OCI-M1 (cell line): ENCODE measurements around the gene NUAK2.
A peak's percentile ranks its signal among the peaks of the same experiment; 100 is the strongest.
"Not testable (repeated sequence)": the region's sequence is repeated elsewhere in the genome, so short reads cannot be mapped to it uniquely, and the experiment has no call there.

Experiments
- DNase-seq: peaks from one replicate; lab custom pipeline; 2025; lab: John Stamatoyannopoulos, UW

The NUAK2 gene

DNA sequence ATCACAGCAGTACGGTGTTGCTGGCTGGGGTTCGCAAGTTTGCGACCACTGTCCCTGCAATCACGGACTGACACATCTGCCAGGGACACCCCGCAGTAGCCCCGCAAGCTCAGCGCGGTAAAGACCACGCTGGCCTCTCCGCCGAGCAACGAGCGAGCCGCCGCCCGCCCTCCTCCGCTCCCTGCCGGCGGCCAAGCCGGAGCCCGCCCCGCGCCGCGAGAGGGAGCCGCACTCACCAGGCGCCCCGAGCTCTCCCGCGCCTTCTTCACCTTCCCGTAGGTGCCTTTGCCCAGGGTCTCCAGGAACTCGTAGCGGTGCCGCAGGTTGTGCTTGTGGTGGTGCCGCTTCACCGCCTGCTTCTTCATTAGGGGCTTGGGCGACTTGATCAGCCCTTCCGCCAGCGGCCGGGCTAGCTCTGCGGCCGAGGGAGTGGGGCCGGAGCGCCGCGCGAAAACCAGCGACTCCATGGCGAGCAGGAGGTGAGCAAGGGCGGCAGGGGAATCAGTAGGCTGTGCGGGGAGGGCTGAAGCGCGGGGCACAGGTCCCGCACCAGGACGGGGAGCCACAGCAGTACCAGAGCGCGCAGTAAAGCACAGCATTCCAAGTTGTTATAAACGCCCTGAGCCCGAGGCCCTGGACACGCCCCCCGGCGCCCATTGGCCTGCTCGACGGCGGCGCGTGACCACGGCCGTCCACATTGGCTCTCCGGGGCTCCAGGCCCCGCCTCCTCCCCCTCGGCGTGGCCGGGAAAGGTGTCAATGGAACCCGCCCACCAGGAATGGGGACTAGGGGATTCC is at the start of gene NUAK2:
NUAK2 (minus strand) TSS at position 584 of the 797 bp plus-strand sequence; CDS start at position 467, 117 bp downstream.
- DNase-seq = peak; percentile 69

DNA sequence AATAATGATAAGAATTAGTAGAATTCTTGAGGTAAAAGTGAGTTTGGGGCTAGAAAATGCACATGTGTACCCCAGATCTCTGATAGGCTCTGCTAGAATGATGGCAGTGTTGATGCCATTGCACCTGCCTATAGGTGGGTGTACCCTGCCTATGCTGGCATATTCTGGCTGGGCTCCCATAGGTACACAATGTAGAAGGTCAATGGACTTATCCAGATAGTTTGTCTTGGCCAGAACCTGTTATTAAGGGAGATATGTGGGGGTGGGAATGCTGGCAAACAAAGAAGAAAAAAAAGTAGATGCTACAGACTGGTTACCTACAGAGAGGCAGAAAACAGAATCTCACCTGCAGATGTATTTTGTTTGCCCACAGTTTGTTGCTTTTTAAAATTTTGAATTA is 49.2 kb upstream of the NUAK2 start:
- no peak for DNase-seq

DNA sequence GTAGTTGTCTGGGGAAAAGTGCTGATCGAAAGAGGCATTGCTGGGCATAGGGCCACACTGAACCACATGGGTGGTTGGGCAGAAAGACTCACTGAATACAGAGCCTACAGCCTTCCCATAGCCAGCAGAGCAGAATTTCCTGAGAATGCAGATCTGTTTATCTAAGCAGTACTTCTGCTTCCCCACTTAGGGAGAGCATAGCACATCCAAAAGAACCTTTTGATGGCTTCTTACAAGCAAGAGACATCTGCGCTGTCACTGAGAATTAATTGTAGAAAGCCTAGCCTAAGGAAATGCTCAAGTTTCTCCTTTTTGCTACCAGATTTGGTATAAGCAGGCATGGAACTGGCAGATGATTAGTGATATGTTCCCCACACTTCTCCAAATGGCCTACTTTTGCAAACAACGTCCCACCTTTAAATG is 48.2 kb upstream of the NUAK2 start:
- DNase-seq = no peak

DNA sequence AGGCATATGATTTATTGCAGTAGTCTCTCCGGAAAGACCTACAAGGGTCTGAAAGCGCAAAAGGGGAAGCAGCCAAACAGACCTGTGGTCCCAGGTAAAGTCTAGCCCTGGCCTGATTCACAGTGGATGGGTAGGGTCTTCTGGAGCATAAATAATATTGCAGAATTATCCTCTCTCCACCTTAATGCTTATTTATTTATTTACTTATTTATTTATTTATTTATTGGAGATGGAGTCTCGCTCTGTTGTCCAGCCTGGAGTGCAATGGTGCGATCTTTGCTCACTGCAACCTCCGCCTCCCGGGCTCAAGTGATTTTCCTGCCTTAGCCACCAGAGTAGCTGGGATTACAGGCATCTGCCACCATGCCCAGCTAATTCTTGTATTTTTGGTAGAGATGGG is 46.9 kb upstream of the NUAK2 start:
- no peak for DNase-seq

DNA sequence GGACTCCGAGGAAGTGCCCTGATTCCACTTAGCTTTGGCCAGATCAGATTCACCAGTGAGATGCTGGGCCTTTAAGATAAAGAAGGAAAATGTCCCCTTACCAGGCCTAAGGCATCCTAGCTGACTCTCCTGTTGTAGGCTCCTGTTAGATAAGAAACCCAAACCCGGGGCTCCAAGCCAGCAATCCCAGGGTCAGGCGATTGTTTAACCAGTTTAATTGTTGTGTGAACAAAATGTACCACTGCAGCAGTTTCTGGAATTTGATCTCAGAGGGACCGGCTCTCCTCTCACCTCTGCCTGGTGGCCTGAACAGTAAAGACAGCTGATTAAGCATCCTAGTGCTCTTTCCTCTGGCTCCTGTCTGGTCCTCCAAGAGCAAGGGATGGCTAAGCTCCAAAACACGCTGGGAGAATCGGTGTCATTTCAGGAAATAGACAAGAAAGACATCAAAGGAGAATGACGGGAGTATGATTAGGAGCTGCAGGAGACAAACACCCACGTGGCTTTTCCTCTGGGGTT is 44.5 kb upstream of the NUAK2 start:
- DNase-seq = peak; percentile 20

DNA sequence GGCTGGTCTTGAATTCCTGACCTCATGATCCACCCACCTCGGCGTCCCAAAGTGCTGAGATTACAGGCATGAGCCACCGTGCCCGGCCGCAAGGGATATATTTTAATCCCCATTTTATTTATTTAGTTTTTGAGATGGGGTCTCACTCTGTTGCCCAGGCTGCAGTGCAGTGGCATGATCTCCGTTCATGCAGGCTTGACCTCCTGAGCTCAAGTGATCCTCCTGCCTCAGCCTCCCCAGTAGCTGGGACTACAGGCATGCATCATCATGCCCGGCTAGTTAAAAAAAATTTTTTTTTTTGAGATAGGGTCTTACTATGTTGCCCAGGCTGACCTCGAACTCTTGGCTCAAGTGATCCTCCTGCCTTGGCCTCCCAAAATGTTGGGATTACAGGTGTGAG is 43.5 kb upstream of the NUAK2 start:
- DNase-seq = not testable (repeated sequence)

DNA sequence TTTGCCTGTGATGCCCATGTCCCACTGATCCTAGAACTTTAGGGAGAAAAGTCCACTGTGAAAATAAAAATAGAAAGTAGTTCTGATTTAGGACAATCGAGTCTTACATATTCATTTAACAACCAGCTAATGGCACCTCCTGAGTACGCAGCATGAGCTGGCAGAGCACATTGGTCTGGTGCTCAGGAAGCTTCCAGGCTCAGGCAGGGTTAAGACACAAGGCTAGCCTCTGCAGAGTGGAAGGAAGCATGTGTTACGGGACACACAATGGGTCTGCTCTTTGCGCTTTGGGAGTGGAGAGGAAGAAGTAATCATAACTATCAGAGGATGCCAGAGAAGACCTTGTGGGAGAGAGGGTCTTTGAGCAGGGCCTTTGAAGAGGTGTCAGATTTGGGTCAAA is 39.3 kb upstream of the NUAK2 start:
- no peak for DNase-seq

DNA sequence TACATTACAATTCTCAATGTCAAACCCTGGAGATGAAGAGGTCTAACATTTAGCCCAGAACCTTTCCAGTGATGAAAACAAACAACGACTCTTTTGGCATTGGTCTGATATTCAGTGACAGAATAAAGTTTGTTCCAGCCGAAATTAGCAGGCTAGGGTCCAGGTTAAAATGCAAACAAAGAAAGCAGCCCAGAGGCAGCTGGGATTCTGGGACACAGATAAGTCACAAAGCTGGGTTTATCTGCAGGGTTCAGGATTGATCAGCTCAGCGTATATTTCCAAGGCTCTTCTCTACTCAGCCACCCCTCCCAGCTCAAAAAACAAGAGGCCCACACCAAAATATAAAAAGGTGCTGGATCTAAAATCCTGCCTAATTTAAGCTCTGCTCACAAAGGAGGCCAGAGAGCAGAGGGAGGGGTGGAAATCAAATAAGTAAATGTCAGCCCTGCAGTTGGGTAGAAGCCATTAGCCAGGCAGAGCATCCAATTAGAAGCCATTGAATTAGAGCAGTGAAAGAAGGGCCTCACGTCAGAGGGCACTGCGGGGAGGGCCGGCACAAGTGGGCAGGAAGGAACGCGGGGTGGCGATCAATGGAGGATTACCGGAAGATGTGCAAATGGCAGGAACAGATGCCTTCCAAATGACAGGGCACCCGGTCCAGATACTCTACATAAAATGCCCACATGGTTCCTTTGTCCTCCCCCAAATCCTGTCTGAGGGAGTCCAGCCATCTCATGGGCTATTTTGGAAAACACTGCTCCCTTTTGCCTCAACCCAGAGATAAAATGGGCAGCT is 38.4 kb upstream of the NUAK2 start:
- DNase-seq = no peak

DNA sequence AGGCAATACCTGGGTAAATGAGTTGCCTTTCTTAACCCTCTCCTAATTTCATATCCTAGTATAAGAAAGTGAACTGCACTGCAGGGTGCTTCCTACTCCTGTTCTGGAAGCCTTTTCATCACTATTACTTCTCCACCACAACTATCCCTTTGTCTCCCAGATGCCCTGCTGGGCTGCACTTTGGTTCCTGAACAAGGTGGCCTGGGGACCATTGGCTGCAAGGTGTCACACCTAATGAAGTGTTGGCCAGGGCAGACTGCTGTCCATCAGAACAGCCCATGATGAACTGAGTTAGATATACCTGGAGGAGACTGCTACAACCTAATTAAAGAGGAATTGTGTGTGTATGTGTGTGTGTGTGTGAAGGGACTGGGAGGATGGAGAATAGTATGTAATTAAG is 37.0 kb upstream of the NUAK2 start:
- DNase-seq = no peak

DNA sequence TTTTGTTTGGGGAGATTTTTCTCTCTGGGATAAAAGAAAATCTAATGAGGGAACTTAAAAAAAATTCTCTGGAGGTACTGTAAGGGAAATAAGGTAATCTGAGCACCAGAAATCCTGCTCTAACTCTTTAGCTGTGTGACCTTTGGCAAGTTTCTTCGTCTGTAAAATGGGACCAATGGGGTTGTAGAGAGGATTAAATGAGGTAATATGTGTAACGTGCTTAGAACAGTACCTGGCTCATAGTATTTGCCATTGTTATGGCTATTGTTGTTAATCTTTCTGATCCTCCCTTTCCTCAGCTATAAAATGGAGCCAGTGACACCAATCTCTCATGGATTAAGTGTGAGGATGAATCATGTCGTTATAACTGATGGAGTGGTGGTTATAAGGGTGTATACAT is 36.0 kb upstream of the NUAK2 start:
- no peak for DNase-seq

DNA sequence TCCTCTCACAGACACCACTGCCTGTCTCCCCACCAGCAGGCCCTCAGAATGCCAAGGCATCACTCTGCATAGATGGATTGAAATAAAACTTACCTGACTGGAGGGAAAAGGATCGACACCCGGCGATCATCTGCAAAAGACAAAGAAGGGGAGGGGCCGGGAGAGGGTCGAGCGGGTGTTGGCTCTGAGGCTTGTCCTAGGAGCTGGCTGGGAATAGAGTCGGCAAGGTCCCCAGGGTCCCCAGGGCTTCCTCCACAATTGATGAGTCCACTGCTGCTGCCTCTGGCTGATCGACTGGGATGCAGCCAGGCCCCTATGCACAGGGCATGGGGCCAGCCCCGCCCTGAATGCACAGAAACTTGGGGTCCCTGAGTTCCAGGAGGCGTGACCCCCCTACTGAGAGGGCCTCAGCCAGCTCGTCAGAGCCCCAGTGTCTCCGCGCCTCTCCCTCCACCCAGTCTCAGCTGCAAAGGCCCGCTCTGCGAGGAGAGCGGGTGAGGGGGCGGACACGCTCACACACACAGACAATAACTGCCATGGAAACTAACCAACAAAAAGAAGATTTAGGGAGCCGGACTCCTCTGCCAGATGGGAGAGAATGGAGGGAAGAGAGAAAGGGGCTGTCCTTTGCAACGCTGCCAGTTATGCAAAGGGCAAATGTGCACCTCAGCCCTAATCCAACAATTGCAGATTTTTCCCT is 35.0 kb upstream of the NUAK2 start, which contains the start of gene KLHDC8A:
KLHDC8A (minus strand) TSS at position 483 of the 700 bp plus-strand sequence. CDS start 13,318 bp downstream, outside the sequence.
- DNase-seq = no peak

DNA sequence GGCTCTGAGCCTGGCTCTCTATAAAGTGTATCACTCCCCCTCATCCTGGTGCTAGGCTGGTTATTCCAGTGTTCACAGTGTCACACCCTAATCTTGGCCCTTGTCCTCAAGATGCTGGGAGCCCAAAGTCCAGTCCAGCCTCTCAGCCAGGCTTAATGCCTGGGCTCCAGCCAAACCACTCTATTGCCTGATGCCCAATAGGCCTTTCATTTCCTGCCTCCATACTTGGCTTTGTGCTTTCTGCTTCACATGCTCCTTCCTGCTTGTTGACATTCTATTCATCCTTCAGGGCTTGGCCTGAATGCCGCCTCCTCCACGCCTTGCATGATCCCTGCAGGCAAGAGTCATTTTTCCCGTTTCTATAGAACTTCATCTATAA is 33.5 kb upstream of the NUAK2 start:
- no peak for DNase-seq

DNA sequence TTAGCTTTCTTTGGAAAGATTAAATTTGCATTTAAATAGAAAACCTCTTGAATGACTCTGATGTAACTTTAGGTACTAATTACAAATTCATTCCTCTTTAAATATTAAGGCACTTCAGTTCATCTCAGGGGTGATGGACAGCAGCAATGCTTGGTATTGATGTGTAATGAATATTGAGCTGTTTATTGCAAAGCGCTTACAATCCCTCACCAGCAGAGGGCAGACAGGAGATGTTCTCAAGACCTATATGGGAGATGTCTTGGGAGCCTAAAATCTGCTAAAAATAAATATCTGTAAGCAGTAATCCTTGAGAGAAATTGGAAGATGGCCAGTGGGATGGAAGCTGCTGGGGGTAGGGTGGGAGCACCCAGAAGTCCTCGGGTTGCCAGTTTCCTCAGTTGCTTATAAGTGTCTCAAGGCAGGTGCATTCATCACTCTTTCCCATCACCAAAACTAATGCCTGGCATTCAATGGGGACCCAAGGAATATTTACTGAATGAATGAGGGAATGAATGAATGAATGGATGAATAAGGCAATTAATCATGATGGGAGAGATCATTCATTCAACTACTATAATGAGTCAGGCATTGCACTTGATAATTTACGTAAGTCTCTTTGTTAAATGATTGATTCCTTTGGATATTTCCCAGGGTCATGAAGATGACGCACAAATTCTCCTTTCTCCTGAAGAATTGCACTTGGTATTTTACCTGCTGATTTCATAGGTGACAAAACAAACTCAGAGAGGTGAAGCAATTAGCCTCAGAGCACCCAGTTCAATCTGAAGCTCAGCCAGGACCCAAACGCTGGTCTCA is 32.9 kb upstream of the NUAK2 start:
- peak; percentile 80 for DNase-seq

DNA sequence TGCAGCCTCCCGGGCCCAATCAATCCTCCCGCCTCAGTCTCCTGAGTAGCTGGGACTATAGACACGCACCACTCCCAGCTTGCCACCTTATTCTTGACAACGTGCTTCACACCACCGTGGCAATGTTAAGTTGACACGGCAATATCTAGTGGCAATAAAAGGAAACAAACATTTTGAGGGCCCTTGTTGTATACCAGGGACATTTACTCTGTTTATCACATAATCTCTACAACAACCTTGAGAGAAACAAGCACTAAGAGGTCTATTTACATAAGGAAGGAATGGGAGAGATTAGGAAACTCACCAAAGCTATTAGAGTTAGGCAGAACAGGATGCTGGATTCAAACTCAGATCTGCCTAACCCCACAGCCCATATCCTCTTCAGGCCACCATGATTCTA is 32.1 kb upstream of the NUAK2 start:
- DNase-seq = no peak

DNA sequence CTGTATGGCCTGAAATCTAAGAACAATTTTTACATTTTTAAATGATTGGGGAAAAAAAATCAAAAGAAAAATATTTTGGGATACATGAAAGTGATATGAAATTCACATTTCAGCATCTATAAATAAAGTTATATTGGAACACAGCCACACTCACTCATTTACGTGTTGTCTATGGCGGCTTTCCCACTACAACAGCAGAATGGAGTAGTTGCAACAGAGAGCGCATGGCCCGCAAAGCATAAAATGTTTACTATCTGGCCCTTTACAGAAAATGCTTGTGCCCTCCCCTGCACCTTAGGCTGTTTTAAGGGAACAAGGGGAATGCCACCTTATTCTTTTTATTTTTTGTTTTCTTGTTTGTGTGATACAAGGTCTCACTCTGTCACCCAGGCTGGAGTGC is 31.6 kb upstream of the NUAK2 start:
- DNase-seq = no peak

DNA sequence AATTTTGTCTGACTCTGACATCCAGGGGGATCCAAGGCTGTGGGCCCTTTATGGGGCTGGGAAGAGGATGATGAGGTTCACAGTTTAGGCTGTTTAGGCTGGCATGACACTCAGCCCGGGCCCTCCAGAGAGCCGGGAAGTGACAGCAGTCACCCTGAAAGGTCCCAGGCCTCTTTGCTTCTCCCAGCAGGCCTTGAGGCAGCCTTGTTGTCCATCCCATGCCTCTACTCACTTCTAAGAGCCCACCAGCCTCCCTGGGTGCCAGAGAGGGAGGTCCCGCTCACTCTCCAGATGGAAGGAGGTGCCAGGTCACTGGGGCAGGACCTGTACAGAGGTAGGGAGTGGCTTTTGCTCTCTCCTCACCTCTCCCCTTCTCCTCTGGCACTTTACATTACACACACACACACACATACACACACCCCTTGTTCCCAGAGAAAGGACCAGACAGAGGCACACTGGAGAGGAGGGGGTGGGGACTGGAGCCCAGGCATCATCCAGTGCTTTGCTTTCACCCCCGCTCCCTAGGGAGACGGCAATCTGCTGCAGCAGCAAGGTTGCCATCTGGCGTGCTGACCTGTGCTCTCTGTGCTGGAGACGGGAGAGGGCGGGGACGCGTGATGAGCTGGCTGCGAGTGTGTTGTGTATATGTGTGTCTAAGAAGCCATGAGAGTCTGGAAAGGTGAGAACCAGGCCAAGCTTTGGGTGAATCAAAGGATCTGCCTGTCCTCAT is 30.6 kb upstream of the NUAK2 start:
- no peak for DNase-seq

DNA sequence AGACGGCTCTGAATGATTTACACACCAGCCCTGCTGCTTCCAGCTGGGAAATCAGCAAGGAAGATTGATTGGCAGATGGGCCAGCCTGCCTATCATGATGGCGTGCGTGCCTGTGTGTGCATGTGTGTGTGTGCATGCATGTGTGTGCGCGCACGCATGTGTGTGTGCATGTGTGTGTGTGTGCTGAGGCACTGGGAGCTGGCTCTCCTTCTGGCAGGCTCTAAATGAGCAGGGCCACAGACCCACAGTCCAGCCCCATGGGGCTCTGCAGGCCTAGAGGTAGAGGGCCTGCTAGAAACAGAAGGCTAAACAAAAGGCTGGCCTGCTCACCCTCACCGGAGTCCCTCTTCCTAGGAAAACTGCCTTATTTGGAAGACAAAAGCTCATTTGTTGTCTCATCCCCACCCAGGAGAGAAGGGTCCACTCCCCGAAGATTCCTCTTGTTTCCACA is 29.2 kb upstream of the NUAK2 start:
- DNase-seq = no peak

DNA sequence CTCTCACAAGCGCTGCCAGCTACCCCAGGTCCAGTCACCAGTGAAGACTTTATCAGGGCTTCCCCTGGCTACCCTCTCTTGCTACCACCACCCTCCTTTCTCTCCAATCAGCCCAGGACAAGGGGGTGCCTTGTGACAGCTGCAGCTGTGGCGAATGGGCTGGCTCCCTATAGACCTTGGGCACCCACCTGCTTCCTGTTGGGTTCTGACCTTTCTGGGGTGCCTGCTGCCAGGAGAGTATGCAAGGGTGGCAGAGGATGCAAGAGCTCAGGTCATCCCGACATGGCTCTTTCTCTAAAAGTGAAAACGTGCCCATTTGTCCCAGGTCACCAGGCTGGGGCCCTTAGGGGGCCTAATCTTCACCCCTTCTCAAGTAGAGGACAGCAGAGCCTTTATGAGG is 28.6 kb upstream of the NUAK2 start:
- no peak for DNase-seq

DNA sequence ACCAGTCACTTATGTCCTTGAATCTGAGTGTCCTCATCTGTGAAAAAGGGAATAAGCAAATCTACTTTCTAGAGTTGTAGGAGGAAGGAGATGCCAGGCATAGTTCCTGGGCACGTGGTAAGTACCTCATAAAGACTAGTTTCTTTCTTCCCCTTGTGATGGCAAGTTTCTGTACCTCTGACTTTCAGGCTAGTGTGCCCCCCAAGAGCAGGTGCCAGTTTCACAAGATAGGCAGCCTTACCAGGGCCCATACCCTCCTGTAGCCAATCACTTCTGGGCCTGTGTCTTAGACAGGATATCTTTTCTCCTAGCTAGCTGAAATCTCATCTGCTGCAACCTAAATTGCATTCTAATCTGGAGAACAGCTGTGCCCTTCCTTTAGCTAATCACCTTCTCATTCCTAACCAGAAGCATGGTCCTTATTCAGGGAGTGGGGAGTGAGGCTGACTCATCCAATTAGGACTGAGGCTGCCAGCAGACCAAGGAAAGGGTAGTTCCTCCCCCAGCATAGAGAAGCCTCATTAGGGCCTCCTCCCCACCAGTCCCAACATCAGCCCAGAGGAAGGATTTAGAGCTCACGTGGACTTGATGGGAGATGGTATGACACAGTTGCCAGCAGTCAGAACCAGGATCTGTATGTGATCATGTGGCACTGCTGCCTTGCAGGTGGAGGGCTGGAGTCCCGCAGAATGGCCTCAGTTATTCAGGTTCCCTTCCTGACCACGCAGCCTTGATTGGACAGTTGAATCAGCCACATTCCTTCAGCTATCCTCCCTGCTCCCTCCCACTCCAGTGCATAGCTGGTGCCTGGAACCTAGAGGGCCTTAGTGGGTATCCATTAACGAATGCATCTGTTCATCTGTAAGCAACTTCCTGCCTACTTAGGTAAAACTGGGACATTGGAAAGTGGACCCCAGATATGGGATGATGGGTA is 27.3 kb upstream of the NUAK2 start:
- DNase-seq = no peak
